SU-DHL-6 (cell line): ENCODE measurements around the gene CACNB2.

Experiments used
- H2AFZ ChIP-seq: fragments of 200-600 bp; sonication (generic); 2 replicates; pipeline ENCODE4 v1.6.1; 2014; ENCODE audit warnings: low read depth, mild to moderate bottlenecking, moderate library complexity, mixed read lengths, antibody characterized with exemption, low read length; ENCODE audit not compliant: severe bottlenecking
- H3F3A ChIP-seq: fragments of 200-600 bp; shearing (Covaris generic); 2 replicates; pipeline ENCODE4 v1.6.0; 2016; ENCODE audit warnings: antibody characterized with exemption, mild to moderate bottlenecking; ENCODE audit not compliant: insufficient read depth
- H3K27ac ChIP-seq: fragments of 200-600 bp; sonication (generic); 2 replicates; pipeline ENCODE4 v1.5.1; 2016; ENCODE audit warnings: low read depth, mild to moderate bottlenecking, low read length, moderate library complexity, mixed read lengths
- H3K27me3 ChIP-seq: fragments of 200-600 bp; sonication (generic), shearing (Covaris generic); 2 replicates; pipeline ENCODE4 v1.6.0; 2014; ENCODE audit warnings: mild to moderate bottlenecking, low read length
- H3K36me3 ChIP-seq: fragments of 200-600 bp; sonication (generic); 2 replicates; pipeline ENCODE4 v1.6.1; 2014; ENCODE audit warnings: mild to moderate bottlenecking, low read length, mixed read lengths
- H3K4me2 ChIP-seq: fragments of 300-600, 200-600 bp; shearing (Covaris generic), sonication (generic); 2 replicates; pipeline ENCODE4 v1.6.0; 2014; ENCODE audit warnings: low read length, low read depth, mild to moderate bottlenecking; ENCODE audit not compliant: poor library complexity, severe bottlenecking
- H3K4me3 ChIP-seq: fragments of 200-600 bp; sonication (generic); 2 replicates; pipeline ENCODE4 v1.5.1; 2014; ENCODE audit warnings: antibody characterized with exemption, low read length, mild to moderate bottlenecking, mixed read lengths; ENCODE audit not compliant: insufficient read depth, poor library complexity, severe bottlenecking
- H3K79me2 ChIP-seq: fragments of 200-600 bp; sonication (generic); 2 replicates; pipeline ENCODE4 v1.6.1; 2014; ENCODE audit warnings: mild to moderate bottlenecking, low read length, moderate library complexity; ENCODE audit not compliant: insufficient read depth
- H3K9ac ChIP-seq: fragments of 200-600 bp; sonication (generic); 2 replicates; pipeline ENCODE4 v1.7.0; 2014; ENCODE audit warnings: mild to moderate bottlenecking, low read length
- H3K9me2 ChIP-seq: fragments of 200-600 bp; sonication (generic); replicated peaks from 2 replicates; pipeline ENCODE4 v1.6.1; 2014; ENCODE audit warnings: low read length; ENCODE audit not compliant: insufficient read depth
- H3K9me3 ChIP-seq: fragments of 200-600 bp; sonication (generic); 2 replicates; pipeline ENCODE4 v1.6.1; 2014; ENCODE audit warnings: low read length, mixed read lengths; ENCODE audit not compliant: insufficient read depth
- H4K20me1 ChIP-seq: fragments of 200-600 bp; sonication (generic); 2 replicates; pipeline ENCODE4 v1.6.1; 2014; ENCODE audit warnings: low read depth, mild to moderate bottlenecking, antibody characterized with exemption, low read length, moderate library complexity, mixed read lengths
- CTCF ChIP-seq: fragments of 200-600 bp; sonication (generic); IDR thresholded peaks from one replicate; pipeline ENCODE4 v1.5.1; 2017; ENCODE audit warnings: antibody characterized with exemption, mild to moderate bottlenecking, low read length, moderate library complexity; ENCODE audit not compliant: insufficient read depth, poor library complexity, severe bottlenecking
- EZH2phosphoT487 ChIP-seq: fragments of 200-600 bp; sonication (generic), shearing (Covaris generic); conservative IDR thresholded peaks from 2 replicates; pipeline ENCODE4 v1.6.1; 2018; ENCODE audit warnings: mild to moderate bottlenecking, antibody characterized with exemption, low read length, moderate library complexity, mixed read lengths

Gene CACNB2

GRCh38 chr10:18369859-18370473, 229.7 kb downstream of the CACNB2 start:
- Histone ChIP-seq H3K36me3 (no peaks in the 10 kb centered on the region), H3K4me3 (no peak overlapping the region), H3K79me2 (no peaks in the 10 kb centered on the region), H3K9ac (no peak overlapping the region), H3K9me3 (no peaks in the 10 kb centered on the region), H2AFZ (no peak overlapping the region), H3K4me2 (no peak overlapping the region), H3K27ac (no peak overlapping the region), H4K20me1 (no peaks in the 10 kb centered on the region), H3K27me3 (no peaks in the 10 kb centered on the region), H3F3A (no peaks in the 10 kb centered on the region), H3K9me2 (no peaks in the 10 kb centered on the region)
- TF ChIP-seq EZH2phosphoT487 (no peak), CTCF (no peak)

- Histone ChIP-seq H3K27me3 (no peaks in the 10 kb centered on the region), H4K20me1 (no peaks in the 10 kb centered on the region), H3F3A (no peaks in the 10 kb centered on the region), H3K9me3 (no peaks in the 10 kb centered on the region), H3K9me2 (no peaks in the 10 kb centered on the region), H3K79me2 (no peaks in the 10 kb centered on the region), H3K4me3 (no peak overlapping the region), H2AFZ (no peak overlapping the region), H3K4me2 (no peak overlapping the region), H3K36me3 (no peaks in the 10 kb centered on the region), H3K9ac (no peak overlapping the region), H3K27ac (no peak overlapping the region)
- TF ChIP-seq EZH2phosphoT487 (no peak), CTCF (no peak)
Measured at GRCh38 chr10:18376650-18377049, 236.4 kb downstream of the CACNB2 start.

GRCh38 chr10:18377898-18378297, 237.7 kb downstream of the CACNB2 start:
- Histone ChIP-seq H3F3A (no peaks in the 10 kb centered on the region), H3K9me2 (no peaks in the 10 kb centered on the region), H3K4me2 (no peak overlapping the region), H3K4me3 (no peak overlapping the region), H4K20me1 (no peaks in the 10 kb centered on the region), H2AFZ (no peak overlapping the region), H3K79me2 (no peaks in the 10 kb centered on the region), H3K9me3 (no peaks in the 10 kb centered on the region), H3K36me3 (no peaks in the 10 kb centered on the region), H3K27ac (no peak overlapping the region), H3K27me3 (no peaks in the 10 kb centered on the region), H3K9ac (no peak overlapping the region)
- TF ChIP-seq CTCF, result no peak
- TF ChIP-seq EZH2phosphoT487, result no peak
